Esophagus squamous epithelium (tissue), 5 donors: ENCODE results near the gene LRRC49. TPM values are rescaled to one million over a fixed set of nuclear protein-coding genes. Genes with fewer than 3 reads are reported as not detected.
A peak's percentile ranks its signal among the peaks of the same experiment; 100 is the strongest.
"Not testable (repeated sequence)": the region's sequence is repeated elsewhere in the genome, so short reads cannot be mapped to it uniquely, and the experiment has no call there.

Source experiments
- DNase-seq: peaks from one replicate; lab custom pipeline; 2025; lab: John Stamatoyannopoulos, UW
- H3K27ac ChIP-seq, 4 donors: fragments of 200-600 bp; sonication (generic); one replicate each; pipeline ENCODE4 v1.5.1; 2016 to 2019; ENCODE audit warnings: mild to moderate bottlenecking in 1 of 4
- H3K27me3 ChIP-seq, 4 donors: fragments of 200-600 bp; sonication (generic); 1 replicate in 3 of 4; 2 replicates in 1 of 4; pipeline versions ENCODE4 v1.5.1 to v1.6.0; 2017 to 2021; ENCODE audit warnings: antibody characterized with exemption in 1 of 4
- H3K36me3 ChIP-seq, 3 donors: fragments of 200-600 bp; sonication (generic); one replicate each; pipeline ENCODE4 v1.5.1; 2016 to 2019
- H3K4me1 ChIP-seq, 3 donors: fragments of 200-600 bp; sonication (generic); one replicate each; pipeline ENCODE4 v1.5.1; 2017 to 2019
- H3K4me3 ChIP-seq, 4 donors: fragments of 200-600 bp; sonication (generic); 1 replicate in 3 of 4; 2 replicates in 1 of 4; pipeline ENCODE4 v1.5.1; 2016 to 2019; ENCODE audit warnings: mild to moderate bottlenecking in 2 of 4, moderate library complexity in 1 of 4
- H3K9me3 ChIP-seq, 3 donors: fragments of 200-600 bp; sonication (generic); one replicate each; pipeline ENCODE4 v1.5.1; 2016 to 2019
- CTCF ChIP-seq, 6 experiments: fragments of 450-650 bp in 4 of 6; fragments of 200-600 bp in 2 of 6; sonication (generic) in 2 of 6; IDR thresholded peaks; one replicate each; pipeline ENCODE4 v1.5.1; 2016 to 2019; ENCODE audit warnings: antibody characterized with exemption in 6 of 6, mild to moderate bottlenecking in 4 of 6, moderate library complexity in 4 of 6
- POLR2A ChIP-seq, 4 donors: fragments of 450-650 bp; IDR thresholded peaks; one replicate each; pipeline ENCODE4 v1.6.1; 2017; ENCODE audit warnings: antibody characterized with exemption in 4 of 4, mild to moderate bottlenecking in 4 of 4, moderate library complexity in 3 of 4
- WGBS, 2 donors: methylation state at CpG; one replicate each; pipeline ENCODE4 v1.1.5; 2018; 5-methylcytosine and 5-hydroxymethylcytosine counted together
- intact Hi-C: fragments of 100-400 bp; cut with DNase I; formaldehyde crosslinking; loops from one replicate; pipeline ENCODE4 v1.15.0; 2022
- total RNA-seq, 4 donors: library from RNA; depleted of rRNA; stranded (reverse); fragments of >200 nt; gene quantifications; one replicate each; pipeline ENCODE4 v1.1.0, GENCODE V29; 2016
- donor health status: DM: yes; HTN: yes; CAD: no.

LRRC49 gene
- total RNA-seq, 4 donors from 2014 or later, result 0.34 to 5.5 (median 4.8) TPM

- TF ChIP-seq POLR2A (IDR thresholded peaks at IDR 0.05) (no peak), CTCF (IDR thresholded peaks at IDR 0.05) (no peak)
These were observed 36.3 kb upstream of the LRRC49 start for GRCh38 chr15:70856177-70856883.

GRCh38 chr15:70856884-70857561 is 35.6 kb upstream of the LRRC49 start:
- H3K27me3 ChIP-seq, result peaks cover 0 to 36% (median 1%) of the 10 kb centered on the region in 4 donors
- 40 to 59% methylated on average over 5 of the region's 5 CpGs for WGBS, 2 donors
- intact Hi-C loops, result no loop called here
- peak overlapping the region in 1 of 4 donors; percentile 15 for H3K4me3 ChIP-seq
- H3K36me3 ChIP-seq, result no peaks in the 10 kb centered on the region
- TF ChIP-seq CTCF (IDR thresholded peaks at IDR 0.05) (no peak), POLR2A (IDR thresholded peaks at IDR 0.05) (no peak)
- peaks cover 0 to 48% (median 22%) of the 10 kb centered on the region in 3 donors for H3K4me1 ChIP-seq
- peak overlapping the region in 3 of 4 donors; percentile 71 to 92 (median 84) for H3K27ac ChIP-seq
- no peaks in the 10 kb centered on the region for H3K9me3 ChIP-seq
- no peak for DNase-seq

More at GRCh38 chr15:70856177-70856883, 36.3 kb upstream of the LRRC49 start:
- H3K9me3 ChIP-seq, result no peaks in the 10 kb centered on the region
- DNase-seq, result no peak
- intact Hi-C loops, result no loop called here
- peaks cover 0 to 42% (median 1%) of the 10 kb centered on the region in 4 donors for H3K27me3 ChIP-seq
- peaks cover 0 to 53% (median 23%) of the 10 kb centered on the region in 3 donors for H3K4me1 ChIP-seq
- 52 to 71% methylated on average over 7 of the region's 7 CpGs for WGBS, 2 donors
- H3K4me3 ChIP-seq, result peak overlapping the region in 1 of 4 donors; percentile 15
- no peaks in the 10 kb centered on the region for H3K36me3 ChIP-seq
- peak overlapping the region; percentile 40 to 92 (median 78) for H3K27ac ChIP-seq

- Histone ChIP-seq H3K4me1 (peaks cover 0 to 41% (median 15%) of the 10 kb centered on the region in 3 donors), H3K27ac (peak overlapping the region in 3 of 4 donors; percentile 71 to 92 (median 84)), H3K9me3 (no peaks in the 10 kb centered on the region), H3K36me3 (no peaks in the 10 kb centered on the region), H3K27me3 (peaks cover 0 to 31% (median 1%) of the 10 kb centered on the region in 4 donors), H3K4me3 (no peak overlapping the region)
- DNase-seq, result no peak
- intact Hi-C loops, result no loop called here
- WGBS, 2 donors, result 66 to 76% methylated on average over 3 of the region's 3 CpGs
- TF ChIP-seq POLR2A (IDR thresholded peaks at IDR 0.05) (no peak), CTCF (IDR thresholded peaks at IDR 0.05) (no peak)
These were observed 34.9 kb upstream of the LRRC49 start for GRCh38 chr15:70857562-70858285.

- Histone ChIP-seq H3K27me3 (peaks cover 0 to 21% (median 1%) of the 10 kb centered on the region in 4 donors), H3K27ac (peak overlapping the region in 3 of 4 donors; percentile 21 to 92 (median 26)), H3K4me1 (peaks cover 0 to 30% (median 14%) of the 10 kb centered on the region in 3 donors)
- H3K4me3 ChIP-seq, DNase-seq, H3K36me3 ChIP-seq, intact Hi-C loops, H3K9me3 ChIP-seq: not testable (repeated sequence)
- WGBS, 2 donors, result 82 to 88% methylated on average over 4 to 6 of the region's 9 CpGs
These were observed 33.9 kb upstream of the LRRC49 start for GRCh38 chr15:70858614-70859321.

- intact Hi-C loops, result no loop called here
- TF ChIP-seq CTCF (IDR thresholded peaks at IDR 0.05) (no peak), POLR2A (IDR thresholded peaks at IDR 0.05) (no peak)
- peaks cover 0 to 26% (median 14%) of the 10 kb centered on the region in 3 donors for H3K4me1 ChIP-seq
- WGBS, 2 donors, result 79 to 82% methylated on average over 9 to 11 of the region's 14 CpGs
- H3K36me3 ChIP-seq, result no peaks in the 10 kb centered on the region
- no peak for DNase-seq
- no peaks in the 10 kb centered on the region for H3K9me3 ChIP-seq
- peaks cover 0 to 14% (median 1%) of the 10 kb centered on the region in 4 donors for H3K27me3 ChIP-seq
- H3K27ac ChIP-seq, result no peak overlapping the region
- no peak overlapping the region for H3K4me3 ChIP-seq
These were observed 33.2 kb upstream of the LRRC49 start for GRCh38 chr15:70859322-70859908.
